Tibial nerve (tissue), 4 donors: ENCODE measurements around the gene ANXA2. TPM values are rescaled to one million over a fixed set of nuclear protein-coding genes. Genes with fewer than 3 reads are reported as not detected.

Source experiments
- DNase-seq, 2 donors: peaks; one replicate each; pipeline ENCODE4 v3.0.0-alpha.2; 2019; ENCODE audit warnings: low spot score in 2 of 2
- H3K27ac ChIP-seq, 4 donors: fragments of 200-600 bp; sonication (generic) in 3 of 4; one replicate each; pipeline ENCODE4 v1.5.1; 2017 to 2019; ENCODE audit warnings: mild to moderate bottlenecking in 1 of 4
- H3K27me3 ChIP-seq, 2 donors: fragments of 200-600 bp; sonication (generic) in 1 of 2; one replicate each; pipeline versions ENCODE4 v1.5.1 to v1.6.0; 2017 to 2019
- H3K36me3 ChIP-seq, 3 donors: fragments of 200-600 bp; sonication (generic); one replicate each; pipeline ENCODE4 v1.5.1; 2018 to 2019
- H3K4me1 ChIP-seq, 4 donors: fragments of 200-600 bp; sonication (generic) in 3 of 4; one replicate each; pipeline ENCODE4 v1.5.1; 2017 to 2019
- H3K4me3 ChIP-seq, 4 donors: fragments of 200-600 bp; sonication (generic) in 3 of 4; one replicate each; pipeline ENCODE4 v1.5.1; 2017 to 2019; ENCODE audit warnings: mild to moderate bottlenecking in 1 of 4, moderate library complexity in 1 of 4
- H3K9me3 ChIP-seq, 4 donors: fragments of 200-600 bp; sonication (generic) in 3 of 4; one replicate each; pipeline ENCODE4 v1.5.1; 2017 to 2019
- CTCF ChIP-seq, 5 experiments: fragments of 200-600 bp in 3 of 5; fragments of 450-650 bp in 2 of 5; sonication (generic) in 3 of 5; IDR thresholded peaks; one replicate each; pipeline ENCODE4 v1.5.1; 2016 to 2019; ENCODE audit warnings: antibody characterized with exemption in 5 of 5, mild to moderate bottlenecking in 3 of 5, moderate library complexity in 2 of 5
- EP300 ChIP-seq, 2 donors: sonication (generic); formaldehyde crosslinking; IDR thresholded peaks; one replicate each; pipeline ENCODE4 v1.6.1; 2017; ENCODE audit warnings: antibody characterized with exemption in 2 of 2, mild to moderate bottlenecking in 1 of 2
- POLR2A ChIP-seq, 2 donors: fragments of 450-650 bp; IDR thresholded peaks; one replicate each; pipeline ENCODE4 v1.6.1; 2017; ENCODE audit warnings: antibody characterized with exemption in 2 of 2, mild to moderate bottlenecking in 2 of 2, moderate library complexity in 2 of 2
- WGBS, 2 donors: methylation state at CpG; one replicate each; pipeline ENCODE4 v1.1.5; 2018; 5-methylcytosine and 5-hydroxymethylcytosine counted together
- total RNA-seq, 4 donors: library from RNA; depleted of rRNA; stranded (reverse); fragments of >200 nt; gene quantifications; one replicate each; pipeline ENCODE4 v1.1.0, GENCODE V29; 2016

Gene ANXA2
- total RNA-seq, 4 donors from 2014 or later, result 747 to 1,181 (median 1,009) TPM

DNA sequence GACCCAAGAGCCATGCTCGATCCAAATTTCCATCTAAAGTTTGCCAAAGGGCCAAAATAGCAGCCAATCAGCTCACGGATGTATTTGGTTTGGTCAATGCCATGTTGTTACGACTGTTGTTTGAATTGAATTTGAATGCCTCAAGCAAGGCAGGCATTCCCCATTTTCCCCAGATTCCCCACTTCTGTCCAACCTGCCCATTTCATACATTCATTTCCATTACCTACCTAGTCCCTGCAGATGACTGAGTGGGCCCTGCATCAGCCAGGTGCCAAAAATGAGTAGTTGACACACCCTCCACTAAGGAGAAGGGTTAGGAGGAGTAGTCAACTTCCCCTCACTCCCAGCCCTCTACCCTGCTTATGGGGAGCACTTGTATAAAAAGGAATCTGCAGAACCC is 51.7 kb downstream of the ANXA2 start:
- H3K4me3 ChIP-seq, result no peak overlapping the region
- peaks cover 0 to 31% (median 0%) of the 10 kb centered on the region in 4 donors for H3K4me1 ChIP-seq
- peaks cover 11 to 60% (median 37%) of the 10 kb centered on the region in 3 donors for H3K36me3 ChIP-seq
- H3K9me3 ChIP-seq, result no peaks in the 10 kb centered on the region
- no peaks in the 10 kb centered on the region for H3K27me3 ChIP-seq
- no peak overlapping the region for H3K27ac ChIP-seq
- WGBS, 2 donors, result 67 to 70% methylated on average over 3 of the region's 3 CpGs
- DNase-seq, result no peak
- TF ChIP-seq EP300 (IDR thresholded peaks at IDR 0.05) (no peak), POLR2A (IDR thresholded peaks at IDR 0.05) (no peak), CTCF (IDR thresholded peaks at IDR 0.05) (no peak)

DNA sequence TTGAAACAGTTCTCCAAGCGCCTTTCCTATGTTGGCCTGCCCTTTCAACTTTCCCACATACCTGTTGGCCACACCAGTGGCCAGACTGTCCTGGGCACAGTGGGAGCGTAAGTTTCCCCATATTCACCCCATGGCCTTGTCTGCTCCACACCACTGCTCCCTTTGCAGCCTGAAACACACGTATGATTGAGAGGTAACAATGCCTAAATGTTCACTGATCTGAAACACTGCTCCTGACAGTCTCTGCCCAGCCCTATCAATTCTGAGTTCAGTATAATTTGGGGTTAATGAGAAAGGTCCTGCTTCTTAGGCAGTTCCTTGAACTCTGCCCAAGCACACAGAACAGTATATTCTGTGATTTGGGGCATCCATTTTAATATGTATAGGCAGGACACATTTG is 52.2 kb downstream of the ANXA2 start:
- H3K4me3 ChIP-seq, result no peak overlapping the region
- H3K4me1 ChIP-seq, result peaks cover 0 to 28% (median 0%) of the 10 kb centered on the region in 4 donors
- 82 to 85% methylated on average over 3 of the region's 3 CpGs for WGBS, 2 donors
- no peak for TF ChIP-seq CTCF (IDR thresholded peaks at IDR 0.05)
- TF ChIP-seq EP300 (IDR thresholded peaks at IDR 0.05), result no peak
- TF ChIP-seq POLR2A (IDR thresholded peaks at IDR 0.05), result no peak
- H3K27ac ChIP-seq, result no peak overlapping the region
- H3K9me3 ChIP-seq, result no peaks in the 10 kb centered on the region
- no peak for DNase-seq
- peaks cover 11 to 55% (median 32%) of the 10 kb centered on the region in 3 donors for H3K36me3 ChIP-seq
- H3K27me3 ChIP-seq, result no peaks in the 10 kb centered on the region

DNA sequence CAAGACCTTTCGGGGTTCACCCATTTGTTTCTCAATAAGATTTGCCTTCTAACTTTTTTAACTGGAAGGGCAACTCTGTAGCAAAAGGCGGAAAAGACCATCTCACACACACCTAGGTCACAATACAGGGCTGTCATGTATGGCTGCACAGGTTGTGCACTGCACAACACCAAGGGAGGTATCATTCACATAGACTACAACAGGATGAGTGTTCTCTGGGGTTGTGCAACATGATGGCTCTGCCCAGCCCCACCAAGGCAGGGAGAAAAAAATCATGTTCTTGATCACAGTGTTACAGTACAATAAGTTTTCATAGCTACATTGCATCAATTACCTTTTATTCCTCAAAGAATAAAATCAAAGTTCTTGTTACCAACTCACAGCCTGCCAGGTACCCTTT is 52.8 kb downstream of the ANXA2 start:
- Histone ChIP-seq H3K27me3 (no peaks in the 10 kb centered on the region), H3K4me1 (peaks cover 0 to 22% (median 0%) of the 10 kb centered on the region in 4 donors), H3K9me3 (no peaks in the 10 kb centered on the region), H3K27ac (no peak overlapping the region), H3K4me3 (no peak overlapping the region), H3K36me3 (peaks cover 11 to 49% (median 31%) of the 10 kb centered on the region in 3 donors)
- WGBS, 2 donors, result 90 to 98% methylated on average over 2 of the region's 2 CpGs
- no peak for DNase-seq
- TF ChIP-seq POLR2A (IDR thresholded peaks at IDR 0.05) (no peak), CTCF (IDR thresholded peaks at IDR 0.05) (no peak), EP300 (IDR thresholded peaks at IDR 0.05) (no peak)

GRCh38 chr15:60344461-60344860 is 53.3 kb downstream of the ANXA2 start:
- TF ChIP-seq CTCF (IDR thresholded peaks at IDR 0.05) (no peak), POLR2A (IDR thresholded peaks at IDR 0.05) (no peak), EP300 (IDR thresholded peaks at IDR 0.05) (no peak)
- Histone ChIP-seq H3K4me1 (peaks cover 0 to 21% (median 0%) of the 10 kb centered on the region in 4 donors), H3K4me3 (no peak overlapping the region), H3K27ac (no peak overlapping the region), H3K9me3 (no peaks in the 10 kb centered on the region), H3K27me3 (no peaks in the 10 kb centered on the region), H3K36me3 (peaks cover 11 to 47% (median 31%) of the 10 kb centered on the region in 3 donors)
- no peak for DNase-seq
- WGBS, 2 donors, result 72 to 74% methylated on average over 8 of the region's 8 CpGs

DNA sequence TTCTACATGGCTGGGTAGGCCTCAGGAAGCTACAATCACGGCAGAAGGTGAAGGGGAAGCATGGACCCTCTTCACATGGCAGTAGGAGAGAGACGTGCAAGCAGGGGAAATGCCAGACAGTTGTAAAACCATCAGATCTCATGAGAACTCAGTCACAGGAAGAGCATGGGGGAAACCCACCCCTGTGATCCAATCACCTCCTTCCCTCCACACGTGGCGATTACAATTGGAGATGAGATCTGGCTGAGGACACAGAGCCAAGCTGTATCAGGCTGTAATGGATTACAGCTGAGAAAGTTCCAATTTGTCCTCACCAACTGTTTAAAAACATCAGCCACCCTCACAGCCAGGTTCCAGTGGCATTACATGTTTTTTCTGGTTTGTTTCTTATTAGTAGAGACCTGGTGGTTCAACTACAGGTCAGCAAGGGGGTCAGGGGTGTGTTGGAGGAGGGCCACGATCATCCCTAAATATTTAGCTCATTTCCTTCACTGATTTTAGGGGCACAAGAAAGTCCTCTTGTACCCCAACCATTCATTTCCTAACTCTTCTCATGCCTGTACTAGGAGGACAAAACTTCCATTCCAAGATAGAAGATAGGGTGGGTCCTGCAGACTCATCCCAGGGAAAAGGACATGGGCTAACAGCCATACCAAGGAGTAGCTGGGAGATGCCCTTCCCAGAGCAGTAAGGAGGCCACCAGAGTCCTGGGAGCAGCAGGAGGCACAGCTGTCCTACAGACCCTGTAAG is 54.4 kb downstream of the ANXA2 start:
- WGBS, 2 donors, result 56 to 58% methylated on average over 5 of the region's 5 CpGs
- peaks cover 11 to 36% (median 24%) of the 10 kb centered on the region in 3 donors for H3K36me3 ChIP-seq
- H3K9me3 ChIP-seq, result no peaks in the 10 kb centered on the region
- H3K4me3 ChIP-seq, result no peak overlapping the region
- H3K27ac ChIP-seq, result peak overlapping the region in 2 of 4 donors; percentile 12 to 43
- H3K4me1 ChIP-seq, result peaks cover 0 to 21% (median 0%) of the 10 kb centered on the region in 4 donors
- TF ChIP-seq EP300 (IDR thresholded peaks at IDR 0.05) (no peak), CTCF (IDR thresholded peaks at IDR 0.05) (no peak), POLR2A (IDR thresholded peaks at IDR 0.05) (no peak)
- no peaks in the 10 kb centered on the region for H3K27me3 ChIP-seq
- no peak for DNase-seq
